Stomach (tissue), 4 donors: ENCODE results near the gene LRMDA.

ENCODE experiments used
- CTCF ChIP-seq, 7 experiments: fragments of 450-650 bp in 4 of 7; fragments of 200-600 bp in 3 of 7; sonication (generic) in 3 of 7; IDR thresholded peaks; one replicate each; pipeline ENCODE4 v1.5.1; 2016 to 2019; ENCODE audit warnings: antibody characterized with exemption in 7 of 7, control low read depth in 2 of 7, mild to moderate bottlenecking in 1 of 7
- EP300 ChIP-seq: sonication (generic); formaldehyde crosslinking; IDR thresholded peaks from one replicate; pipeline ENCODE4 v1.6.1; 2017; ENCODE audit warnings: antibody characterized with exemption
- POLR2A ChIP-seq, 4 donors: fragments of 450-650 bp; IDR thresholded peaks; one replicate each; pipeline ENCODE4 v1.6.1; 2016; ENCODE audit warnings: antibody characterized with exemption in 4 of 4, control low read depth in 2 of 4, mild to moderate bottlenecking in 1 of 4, moderate library complexity in 1 of 4
- POLR2AphosphoS5 ChIP-seq, 3 donors: sonication (generic); formaldehyde crosslinking; IDR thresholded peaks; one replicate each; pipeline ENCODE4 v1.6.1; 2016; ENCODE audit warnings: antibody characterized with exemption in 3 of 3

GRCh38 chr10:75553550-75553949, 122.1 kb downstream of the LRMDA start:
- TF ChIP-seq CTCF (IDR thresholded peaks at IDR 0.05) (no peak), POLR2A (IDR thresholded peaks at IDR 0.05) (no peak), POLR2AphosphoS5 (IDR thresholded peaks at IDR 0.05) (no peak), EP300 (no peak)
